MCF 10A (cell line): Measurements from ENCODE around the gene PDLIM4. TPM values are rescaled to one million over a fixed set of nuclear protein-coding genes. Genes with fewer than 3 reads are reported as not detected.

Experiments used
- BruUV-seq: library from RNA; stranded (reverse); fragments of 400-500 nt; replicated peaks from 2 replicates; lab custom pipeline; 2021; lab: Mats Ljungman, UMichigan
- CTCF ChIA-PET: fragments of 300-600 bp; sonication (Branson Sonifier 250); formaldehyde crosslinking; extraction: SDS; loops from one replicate; lab custom pipeline; 2021; ENCODE audit warnings: antibody characterized with exemption, inconsistent platforms; lab: Yijun Ruan, JAX
- POLR2A ChIA-PET: fragments of 300-600, 350-650 bp; sonication (Branson Sonifier 250); formaldehyde crosslinking; extraction: SDS; loops from one replicate; lab custom pipeline; 2020; ENCODE audit warnings: antibody characterized with exemption, inconsistent platforms; lab: Yijun Ruan, JAX
- DNase-seq: peaks from one replicate; pipeline ENCODE4 v3.0.0-alpha.2; 2018; ENCODE audit not compliant: unreplicated experiment
- H3K27ac Mint-ChIP-seq: one replicate; pipeline ENCODE4 v1.8.0; 2022; ENCODE audit warnings: mild to moderate bottlenecking, low read depth, mixed read lengths; ENCODE audit not compliant: unreplicated experiment
- H3K27me3 Mint-ChIP-seq: one replicate; pipeline ENCODE4 v1.8.0; 2022; ENCODE audit warnings: mixed read lengths; ENCODE audit not compliant: insufficient read depth, unreplicated experiment
- H3K36me3 Mint-ChIP-seq: one replicate; pipeline ENCODE4 v1.8.0; 2022; ENCODE audit warnings: mild to moderate bottlenecking, moderate library complexity, mixed read lengths; ENCODE audit not compliant: insufficient read depth, unreplicated experiment
- H3K4me1 Mint-ChIP-seq: one replicate; pipeline ENCODE4 v1.8.0; 2022; ENCODE audit warnings: mixed read lengths; ENCODE audit not compliant: insufficient read depth, unreplicated experiment
- H3K4me3 Mint-ChIP-seq: one replicate; pipeline ENCODE4 v1.8.0; 2022; ENCODE audit warnings: mild to moderate bottlenecking, moderate library complexity, mixed read lengths; ENCODE audit not compliant: unreplicated experiment
- H3K9me3 Mint-ChIP-seq: one replicate; pipeline ENCODE4 v1.8.0; 2022; ENCODE audit warnings: mixed read lengths; ENCODE audit not compliant: unreplicated experiment
- CTCF ChIP-seq: fragments of 200-600 bp; IDR thresholded peaks from one replicate; pipeline ENCODE4 v1.8.0; 2022; ENCODE audit warnings: antibody characterized with exemption, mild to moderate bottlenecking; ENCODE audit not compliant: unreplicated experiment
- intact Hi-C: fragments of 100-400 bp; cut with micrococcal nuclease; formaldehyde crosslinking; loops from 2 replicates; pipeline ENCODE4 v1.14.1; 2022
- total RNA-seq: library from RNA; stranded (reverse); gene quantifications from 2 replicates; pipeline ENCODE4 v1.2.3, GENCODE V29; 2022

Gene PDLIM4
- total RNA-seq, 1 experiment from 2014 or later = 101 TPM

- ChIA-PET POLR2A (interaction anchor here (0.6 to 1.2 kb wide), 7 partner anchors 9 to 235 kb away, joined by 3 to 4 read pairs (median 3); partner anchors contain the start of gene SLC22A4), CTCF (interaction anchor here (0.6 to 6.3 kb wide), 12 partner anchors 10 to 264 kb away, joined by 3 to 53 read pairs (median 4); no protein-coding TSS in a partner anchor)
- H3K4me1 Mint-ChIP-seq = peaks cover 76% of the 10 kb centered on the region
- no TSS peak for BruUV-seq
- peaks cover 43% of the 10 kb centered on the region for H3K36me3 Mint-ChIP-seq
- H3K27me3 Mint-ChIP-seq = no peaks in the 10 kb centered on the region
- H3K9me3 Mint-ChIP-seq = no peaks in the 10 kb centered on the region
- peak overlapping the region; percentile 98 for H3K27ac Mint-ChIP-seq
- no peak for TF ChIP-seq CTCF
- intact Hi-C loops = no loop called here
- no peak for DNase-seq
- no peak overlapping the region for H3K4me3 Mint-ChIP-seq
Measured at GRCh38 chr5:132262882-132263547, 5.5 kb downstream of the PDLIM4 start.

- no peak for TF ChIP-seq CTCF
- intact Hi-C loops = loop anchor here (2.0 kb wide), 2 partner anchors 31 to 83 kb away; partner anchors contain the start of gene SLC22A4
- no peaks in the 10 kb centered on the region for H3K9me3 Mint-ChIP-seq
- no peak overlapping the region for H3K4me3 Mint-ChIP-seq
- peak; percentile 91 for DNase-seq
- POLR2A ChIA-PET = interaction anchor here (0.6 to 1.2 kb wide), 6 partner anchors 9 to 234 kb away, joined by 3 to 4 read pairs (median 3); partner anchors contain the start of gene SLC22A4
- peaks cover 70% of the 10 kb centered on the region for H3K4me1 Mint-ChIP-seq
- no peaks in the 10 kb centered on the region for H3K27me3 Mint-ChIP-seq
- BruUV-seq = no TSS peak
- CTCF ChIA-PET = interaction anchor here (0.7 to 6.3 kb wide), 11 partner anchors 9 to 262 kb away, joined by 3 to 53 read pairs (median 5); partner anchors contain the start of gene P4HA2
- H3K36me3 Mint-ChIP-seq = peaks cover 48% of the 10 kb centered on the region
- H3K27ac Mint-ChIP-seq = peak overlapping the region; percentile 98
Measured at GRCh38 chr5:132263548-132264261, 6.2 kb downstream of the PDLIM4 start.

GRCh38 chr5:132264546-132265335 lies 7.2 kb downstream of the PDLIM4 start:
- BruUV-seq = no TSS peak
- Mint-ChIP-seq H3K4me3 (no peak overlapping the region), H3K27ac (peak overlapping the region; percentile 98), H3K27me3 (no peaks in the 10 kb centered on the region), H3K4me1 (peaks cover 61% of the 10 kb centered on the region), H3K9me3 (no peaks in the 10 kb centered on the region), H3K36me3 (peaks cover 48% of the 10 kb centered on the region)
- DNase-seq = no peak
- ChIA-PET CTCF (interaction anchor here (0.6 to 6.3 kb wide), 10 partner anchors 8 to 236 kb away, joined by 3 to 53 read pairs (median 4); partner anchors contain the start of gene P4HA2), POLR2A (interaction anchor here (0.6 to 1.2 kb wide), 4 partner anchors 11 to 40 kb away, joined by 3 to 4 read pairs (median 3); partner anchors contain the start of gene SLC22A4)
- TF ChIP-seq CTCF = no peak
- intact Hi-C loops = loop anchor here (2.0 kb wide), 2 partner anchors 30 to 84 kb away; partner anchors contain the start of gene SLC22A4
